Activated gamma-delta T cell treated with Interleukin-2 at 50 U/mL for 16 hours (primary cell): ENCODE data around the gene KREMEN2.

ENCODE experiments used
- DNase-seq: peaks from one replicate; pipeline ENCODE4 v3.0.0-alpha.2; 2020

Gene KREMEN2

DNA sequence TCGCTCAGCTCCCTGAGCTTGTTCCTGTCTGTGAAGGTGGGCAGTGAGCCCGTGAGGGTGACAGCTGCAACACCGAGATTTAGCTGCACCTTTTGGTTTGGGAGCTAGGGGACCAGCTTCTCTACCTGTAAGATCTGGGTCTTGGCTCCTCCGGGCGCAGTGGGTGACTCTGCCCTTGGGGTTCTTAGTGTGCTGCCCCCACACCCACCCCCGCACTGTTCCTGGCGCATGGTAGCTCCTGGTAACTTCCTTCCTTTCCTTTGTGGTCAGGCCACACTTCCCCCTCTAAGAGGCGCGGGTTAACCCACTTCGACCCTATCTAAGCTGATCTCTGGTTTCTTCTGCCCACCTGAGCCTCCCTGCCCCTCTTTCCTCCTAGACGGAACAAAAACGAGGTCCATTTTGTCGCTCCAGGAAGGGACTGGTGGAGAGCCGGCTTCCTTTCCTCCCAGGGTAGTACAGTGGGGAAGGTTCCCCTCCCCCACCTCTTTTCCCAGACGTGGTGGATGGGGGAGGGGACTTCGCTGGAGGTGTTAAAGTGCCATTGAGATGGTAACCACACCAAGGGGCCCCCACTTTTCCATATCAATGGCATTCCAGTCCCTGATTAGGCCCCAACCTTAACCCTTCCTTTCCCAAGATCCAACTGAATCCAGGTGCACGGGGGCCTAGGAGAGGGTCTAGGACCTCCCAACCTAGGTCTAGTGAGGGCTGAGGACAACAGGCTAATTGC is 44.0 kb downstream of the KREMEN2 start:
- no peak for DNase-seq

- no peak for DNase-seq
Measured at GRCh38 chr16:3008690-3009037, 44.6 kb downstream of the KREMEN2 start.

- no peak for DNase-seq
Measured at GRCh38 chr16:3009568-3010390, 45.7 kb downstream of the KREMEN2 start.

- DNase-seq, result no peak
Measured at GRCh38 chr16:3010510-3010909, 46.4 kb downstream of the KREMEN2 start.

DNA sequence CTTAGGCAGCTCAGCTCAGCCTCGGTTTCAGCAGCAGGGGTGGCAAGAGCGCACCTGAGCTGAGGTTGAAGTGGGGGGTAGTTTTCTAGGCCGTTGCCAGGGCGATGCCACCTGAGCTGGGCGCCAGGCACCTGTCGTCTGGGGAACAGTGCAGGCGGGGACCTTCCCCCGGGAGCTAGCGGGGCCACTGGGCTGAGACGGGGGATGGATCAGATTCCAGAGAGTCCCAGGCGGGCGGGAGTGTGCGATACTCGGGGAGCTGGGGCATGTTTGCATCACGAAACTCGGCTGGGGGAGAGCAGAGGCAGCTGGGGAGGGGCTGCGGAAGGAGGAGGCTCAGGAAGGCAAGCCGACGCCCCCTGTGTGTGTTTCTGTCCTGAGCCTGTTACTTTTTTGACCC is 48.2 kb downstream of the KREMEN2 start:
- DNase-seq, result no peak

GRCh38 chr16:3012828-3013420 is 48.8 kb downstream of the KREMEN2 start, which contains the start of gene CLDN9:
CLDN9 (plus strand) TSS chr16:3012923; CDS start chr16:3013363, 440 bp downstream.
- DNase-seq, result no peak

DNA sequence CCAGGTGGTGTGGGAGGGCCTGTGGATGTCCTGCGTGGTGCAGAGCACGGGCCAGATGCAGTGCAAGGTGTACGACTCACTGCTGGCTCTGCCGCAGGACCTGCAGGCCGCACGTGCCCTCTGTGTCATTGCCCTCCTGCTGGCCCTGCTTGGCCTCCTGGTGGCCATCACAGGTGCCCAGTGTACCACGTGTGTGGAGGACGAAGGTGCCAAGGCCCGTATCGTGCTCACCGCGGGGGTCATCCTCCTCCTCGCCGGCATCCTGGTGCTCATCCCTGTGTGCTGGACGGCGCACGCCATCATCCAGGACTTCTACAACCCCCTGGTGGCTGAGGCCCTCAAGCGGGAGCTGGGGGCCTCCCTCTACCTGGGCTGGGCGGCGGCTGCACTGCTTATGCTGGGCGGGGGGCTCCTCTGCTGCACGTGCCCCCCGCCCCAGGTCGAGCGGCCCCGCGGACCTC is 49.4 kb downstream of the KREMEN2 start:
- no peak for DNase-seq

- DNase-seq, result no peak
Measured at GRCh38 chr16:3013998-3014690, 50.1 kb downstream of the KREMEN2 start.

DNA sequence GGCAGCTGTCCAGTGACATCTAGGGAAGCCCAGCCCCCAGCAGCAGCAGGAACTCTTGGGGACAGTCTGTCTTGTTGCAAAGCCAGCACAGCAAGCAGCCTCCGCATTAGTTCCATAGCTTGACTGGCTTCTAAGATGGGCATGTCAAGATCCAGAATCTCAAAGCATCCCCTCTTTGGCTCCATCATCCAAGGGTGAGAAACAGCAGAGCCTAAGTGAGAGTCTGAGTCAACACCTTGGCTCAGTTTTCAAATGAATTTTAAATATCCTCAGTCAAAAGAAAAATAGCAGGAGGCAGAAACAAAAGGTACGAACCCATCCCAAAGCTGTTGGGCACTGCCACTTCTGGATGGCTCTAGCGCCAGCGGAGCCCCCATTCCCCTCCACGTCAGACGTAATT is 50.9 kb downstream of the KREMEN2 start:
- DNase-seq, result no peak

- DNase-seq, result no peak
Measured at GRCh38 chr16:3015865-3016521, 51.9 kb downstream of the KREMEN2 start.

DNA sequence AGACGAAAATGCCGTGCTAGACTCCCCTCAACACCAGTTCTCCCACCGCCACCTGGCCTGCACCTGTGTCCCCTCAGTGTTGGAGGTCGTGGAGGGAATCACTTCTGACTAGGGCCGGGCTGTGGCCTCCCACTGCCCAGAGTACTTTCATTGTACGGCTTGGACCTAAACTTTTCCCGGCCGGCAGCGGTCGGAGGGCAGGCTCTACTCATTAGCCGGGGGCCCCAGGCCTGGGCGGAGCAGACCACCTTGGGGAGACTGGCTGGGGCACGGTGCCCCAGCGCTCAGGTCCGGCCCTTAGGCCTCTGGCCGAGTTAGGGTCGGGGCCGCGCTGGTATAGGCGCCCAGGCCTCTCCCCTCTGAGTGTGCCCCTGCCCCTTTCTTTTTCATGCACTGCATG is 53.3 kb downstream of the KREMEN2 start:
- no peak for DNase-seq
